Esophagus (tissue), 2 donors: Measurements from ENCODE around the gene CD7. TPM values are rescaled to one million over a fixed set of nuclear protein-coding genes. Genes with fewer than 3 reads are reported as not detected.

Experiments
- H3K27ac ChIP-seq, 2 donors: one replicate each; pipeline ENCODE4 v1.5.1; 2013; ENCODE audit warnings: low read depth in 2 of 2, mild to moderate bottlenecking in 2 of 2, inconsistent platforms in 1 of 2, low read length in 1 of 2, moderate library complexity in 1 of 2
- H3K27me3 ChIP-seq, 2 donors: one replicate each; pipeline ENCODE4 v1.6.1; 2013; ENCODE audit warnings: low read length in 2 of 2, control low read depth in 1 of 2, mild to moderate bottlenecking in 1 of 2; ENCODE audit not compliant: insufficient read depth in 2 of 2, control insufficient read depth in 1 of 2
- H3K36me3 ChIP-seq, 2 donors: one replicate each; pipeline ENCODE4 v1.6.1; 2013; ENCODE audit warnings: low read length in 1 of 2; ENCODE audit not compliant: control insufficient read depth in 2 of 2, insufficient read depth in 2 of 2
- H3K4me1 ChIP-seq, 2 donors: one replicate each; pipeline ENCODE4 v1.6.1; 2013; ENCODE audit warnings: low read length in 1 of 2; ENCODE audit not compliant: control insufficient read depth in 2 of 2, insufficient read depth in 2 of 2
- H3K4me3 ChIP-seq, 2 donors: one replicate each; pipeline ENCODE4 v1.5.1; 2013; ENCODE audit warnings: low read length in 2 of 2, mild to moderate bottlenecking in 2 of 2, low read depth in 1 of 2, moderate library complexity in 1 of 2
- H3K9me3 ChIP-seq, 2 donors: one replicate each; pipeline ENCODE4 v1.6.1; 2013; ENCODE audit warnings: mild to moderate bottlenecking in 2 of 2, low read depth in 1 of 2, low read length in 1 of 2, moderate library complexity in 1 of 2; ENCODE audit not compliant: control insufficient read depth in 2 of 2, insufficient read depth in 1 of 2
- WGBS, 2 donors: extraction: QIAGEN DNeasy Blood & Tissue Kit; methylation state at CpG; one replicate each; pipeline ENCODE4 v1.1.7; 2013; 5-methylcytosine and 5-hydroxymethylcytosine counted together
- polyA plus RNA-seq, 2 donors: library from polyadenylated mRNA; stranded (reverse); fragments of 200-250 nt; gene quantifications; one replicate each; pipeline ENCODE4 v1.2.3, GENCODE V29; 2013
- donor health status: healthy with polysubstance abuse.
- donor health status: Bipolar disorder and iron deficiency.

The CD7 gene
- polyA plus RNA-seq, 2 donors: 2.6 to 3.1 TPM

- H3K9me3 ChIP-seq: peaks cover 6% of the 10 kb centered on the region in 2 donors
- peaks cover 0 to 10% of the 10 kb centered on the region in 2 donors for H3K4me1 ChIP-seq
- H3K27ac ChIP-seq: no peak overlapping the region
- no peaks in the 10 kb centered on the region for H3K36me3 ChIP-seq
- WGBS, 2 donors: 36 to 39% methylated on average over 65 of the region's 65 CpGs
- H3K4me3 ChIP-seq: no peak overlapping the region
- H3K27me3 ChIP-seq: no peaks in the 10 kb centered on the region
Measured at GRCh38 chr17:82320956-82321927, 3.8 kb upstream of the CD7 start.

- H3K4me3 ChIP-seq: no peak overlapping the region
- H3K4me1 ChIP-seq: peaks cover 0 to 12% of the 10 kb centered on the region in 2 donors
- H3K9me3 ChIP-seq: peaks cover 6% of the 10 kb centered on the region in 2 donors
- 65% methylated on average over 26 of the region's 26 CpGs for WGBS, 2 donors
- H3K27me3 ChIP-seq: peaks cover 0 to 2% of the 10 kb centered on the region in 2 donors
- H3K36me3 ChIP-seq: no peaks in the 10 kb centered on the region
- no peak overlapping the region for H3K27ac ChIP-seq
Measured at GRCh38 chr17:82320140-82320840, 2.9 kb upstream of the CD7 start.

- H3K4me1 ChIP-seq: peaks cover 0 to 10% of the 10 kb centered on the region in 2 donors
- H3K4me3 ChIP-seq: no peak overlapping the region
- peaks cover 0 to 2% of the 10 kb centered on the region in 2 donors for H3K27me3 ChIP-seq
- H3K27ac ChIP-seq: no peak overlapping the region
- H3K36me3 ChIP-seq: no peaks in the 10 kb centered on the region
- 90 to 93% methylated on average over 35 of the region's 35 CpGs for WGBS, 2 donors
- H3K9me3 ChIP-seq: peaks cover 6% of the 10 kb centered on the region in 2 donors
Measured at GRCh38 chr17:82319619-82320062, 2.2 kb upstream of the CD7 start.

- Histone ChIP-seq H3K27me3 (peaks cover 0 to 5% of the 10 kb centered on the region in 2 donors), H3K4me3 (no peak overlapping the region)
- 95 to 96% methylated on average over 76 of the region's 76 CpGs for WGBS, 2 donors
Measured at GRCh38 chr17:82318772-82319606, 1.6 kb upstream of the CD7 start.

GRCh38 chr17:82318169-82318498 is 726 bp upstream of the CD7 start:
- Histone ChIP-seq H3K27me3 (peaks cover 0 to 5% of the 10 kb centered on the region in 2 donors), H3K4me3 (no peak overlapping the region), H3K36me3 (no peaks in the 10 kb centered on the region), H3K9me3 (peaks cover 6% of the 10 kb centered on the region in 2 donors), H3K4me1 (peaks cover 0 to 8% of the 10 kb centered on the region in 2 donors), H3K27ac (no peak overlapping the region)
- WGBS, 2 donors: 94 to 95% methylated on average over 20 of the region's 20 CpGs

More at GRCh38 chr17:82318772-82319606, 1.6 kb upstream of the CD7 start:
- Histone ChIP-seq H3K4me1 (peaks cover 0 to 8% of the 10 kb centered on the region in 2 donors), H3K27ac (no peak overlapping the region), H3K36me3 (no peaks in the 10 kb centered on the region), H3K9me3 (peaks cover 6% of the 10 kb centered on the region in 2 donors)

- WGBS, 2 donors: 64 to 66% methylated on average over 29 of the region's 29 CpGs
- Histone ChIP-seq H3K4me3 (peak overlapping the region in 1 of 2 donors; percentile 38), H3K36me3 (no peaks in the 10 kb centered on the region), H3K4me1 (peaks cover 0 to 8% of the 10 kb centered on the region in 2 donors), H3K9me3 (peaks cover 6% of the 10 kb centered on the region in 2 donors), H3K27me3 (peaks cover 0 to 5% of the 10 kb centered on the region in 2 donors), H3K27ac (no peak overlapping the region)
Measured at GRCh38 chr17:82316651-82317393, 586 bp downstream of the CD7 start.

- Histone ChIP-seq H3K27me3 (peaks cover 0 to 5% of the 10 kb centered on the region in 2 donors), H3K27ac (no peak overlapping the region), H3K9me3 (peaks cover 6% of the 10 kb centered on the region in 2 donors), H3K36me3 (no peaks in the 10 kb centered on the region), H3K4me1 (peaks cover 0 to 8% of the 10 kb centered on the region in 2 donors), H3K4me3 (peak overlapping the region; percentile 2 to 35)
- 10 to 13% methylated on average over 34 to 36 of the region's 36 CpGs for WGBS, 2 donors
Measured at GRCh38 chr17:82315703-82316358, 1.6 kb downstream of the CD7 start.

GRCh38 chr17:82314727-82315605 is 2.4 kb downstream of the CD7 start:
- no peak overlapping the region for H3K27ac ChIP-seq
- H3K9me3 ChIP-seq: peaks cover 6% of the 10 kb centered on the region in 2 donors
- H3K27me3 ChIP-seq: peaks cover 0 to 5% of the 10 kb centered on the region in 2 donors
- WGBS, 2 donors: 40 to 48% methylated on average over 27 to 32 of the region's 32 CpGs
- H3K36me3 ChIP-seq: no peaks in the 10 kb centered on the region
- H3K4me3 ChIP-seq: peak overlapping the region in 1 of 2 donors; percentile 2
- H3K4me1 ChIP-seq: peaks cover 0 to 8% of the 10 kb centered on the region in 2 donors
